Prostate gland (tissue), 2 donors: Measurements from ENCODE around the gene ARID4B.

Experiments used
- CTCF ChIP-seq, 4 experiments: fragments of 200-600 bp in 2 of 4; fragments of 450-650 bp in 2 of 4; sonication (generic) in 2 of 4; IDR thresholded peaks; 1 replicate in 3 of 4; 2 replicates in 1 of 4; pipeline ENCODE4 v1.5.1; 2016 to 2019; ENCODE audit warnings: antibody characterized with exemption in 4 of 4, mild to moderate bottlenecking in 2 of 4, moderate library complexity in 2 of 4
- POLR2A ChIP-seq: fragments of 450-650 bp; IDR thresholded peaks from one replicate; pipeline ENCODE4 v1.6.1; 2016; ENCODE audit warnings: antibody characterized with exemption, mild to moderate bottlenecking
- POLR2AphosphoS5 ChIP-seq: sonication (generic); formaldehyde crosslinking; IDR thresholded peaks from one replicate; pipeline ENCODE4 v1.6.1; 2017; ENCODE audit warnings: antibody characterized with exemption

- no peak for TF ChIP-seq POLR2A
- no peak for TF ChIP-seq CTCF (IDR thresholded peaks at IDR 0.05)
- no peak for TF ChIP-seq POLR2AphosphoS5
Observed at GRCh38 chr1:235342039-235342438, 14.1 kb upstream of the ARID4B start.
